ENCODE measurements around the gene SEPTIN5. TPM values are rescaled to one million over a fixed set of nuclear protein-coding genes. Genes with fewer than 3 reads are reported as not detected.

SEPTIN5 gene
- total RNA-seq, 4 donors from 2014 or later: 4.1 to 8.3 (median 5.9) TPM

GRCh38 chr22:19675428-19675827 is 38.9 kb upstream of the SEPTIN5 start:
- no peak for TF ChIP-seq CTCF (IDR thresholded peaks at IDR 0.05; ENCODE audit: low read depth)

GRCh38 chr22:19678949-19679521 is 35.3 kb upstream of the SEPTIN5 start:
- no peak for TF ChIP-seq CTCF (IDR thresholded peaks at IDR 0.05; ENCODE audit: low read depth)

- TF ChIP-seq CTCF (IDR thresholded peaks at IDR 0.05; ENCODE audit: low read depth): no peak
Measured at GRCh38 chr22:19679522-19680101, 34.7 kb upstream of the SEPTIN5 start.

GRCh38 chr22:19680287-19680881 is 33.9 kb upstream of the SEPTIN5 start:
- TF ChIP-seq CTCF (IDR thresholded peaks at IDR 0.05; ENCODE audit: low read depth): no peak

GRCh38 chr22:19680911-19681862 is 33.1 kb upstream of the SEPTIN5 start:
- no peak for TF ChIP-seq CTCF (IDR thresholded peaks at IDR 0.05; ENCODE audit: low read depth)

- no peak for TF ChIP-seq CTCF (IDR thresholded peaks at IDR 0.05; ENCODE audit: low read depth)
Measured at GRCh38 chr22:19681863-19682245, 32.4 kb upstream of the SEPTIN5 start.

GRCh38 chr22:19686946-19687345 is 27.4 kb upstream of the SEPTIN5 start:
- no peak for TF ChIP-seq CTCF (IDR thresholded peaks at IDR 0.05; ENCODE audit: low read depth)
